Bronchial epithelial cell (primary cell): Measurements from ENCODE around the gene HIRA. TPM values are rescaled to one million over a fixed set of nuclear protein-coding genes. Genes with fewer than 3 reads are reported as not detected.
"Not testable (repeated sequence)": the region's sequence is repeated elsewhere in the genome, so short reads cannot be mapped to it uniquely, and the experiment has no call there.

Experiments used
- DNase-seq: peaks from one replicate; pipeline ENCODE4 v3.0.0-alpha.2; 2010; ENCODE audit warnings: low read depth
- FAIRE-seq: peaks from 2 replicates; lab custom pipeline; 2011; peaks lifted over from hg19 to GRCh38; lab: Jason Lieb, UNC
- H3K27me3 ChIP-seq: 2 replicates; pipeline ENCODE4 v1.5.1; 2011; ENCODE audit warnings: low read length; ENCODE audit not compliant: control insufficient read depth, insufficient read depth
- H3K36me3 ChIP-seq: 2 replicates; pipeline ENCODE4 v1.5.1; 2011; ENCODE audit warnings: low read length; ENCODE audit not compliant: control insufficient read depth, insufficient read depth
- H3K4me3 ChIP-seq: 2 replicates; pipeline ENCODE4 v1.5.1; 2011; ENCODE audit warnings: mild to moderate bottlenecking, low read depth, low read length, control low read depth
- total RNA-seq: library from RNA; depleted of rRNA; stranded (reverse); fragments of >200 nt; gene quantifications from 2 replicates; pipeline ENCODE4 v1.2.1, GENCODE V29; 2014
- TF ChIP-seq, protein P1 (sequence below): IDR thresholded peaks from 2 replicates; pipeline ENCODE4 v1.5.1; 2011; ENCODE audit warnings: mild to moderate bottlenecking, moderate library complexity, low read length, control low read depth, inconsistent platforms; ENCODE audit not compliant: insufficient read depth, severe bottlenecking

HIRA gene
- total RNA-seq, 1 donor from 2014 or later, result 22.4 TPM

DNA sequence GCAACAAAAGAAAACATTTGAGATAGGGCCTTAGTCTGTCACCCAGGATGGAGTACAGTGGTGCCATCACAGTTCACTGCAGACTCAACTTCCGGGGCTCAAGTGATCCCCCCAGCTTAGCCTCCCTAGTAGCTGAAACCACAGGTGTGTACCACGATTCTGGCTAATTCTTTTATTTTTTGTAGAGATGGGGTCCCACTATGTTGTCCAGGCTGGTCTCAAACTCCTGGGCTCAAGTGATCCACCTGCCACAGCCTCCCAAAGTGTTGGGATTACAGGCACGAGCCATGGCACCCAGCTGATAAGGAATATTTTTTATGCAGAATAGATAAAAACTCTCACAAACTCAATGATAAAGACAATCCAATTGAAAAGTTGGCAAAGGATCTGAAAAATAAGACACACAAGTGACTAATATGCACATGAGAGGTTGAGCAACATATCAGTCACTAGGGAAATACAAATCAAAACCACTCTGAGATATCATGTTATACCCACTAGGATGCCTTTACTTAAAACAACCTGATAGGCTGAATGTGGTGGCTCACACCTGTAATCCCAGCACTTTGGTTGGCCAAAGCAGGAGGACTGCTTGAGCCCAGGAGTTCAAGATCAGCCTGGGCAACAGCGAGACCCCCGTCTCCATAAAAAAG, 106.1 kb downstream of the HIRA start:
- peaks cover 1% of the 10 kb centered on the region for H3K36me3 ChIP-seq
- DNase-seq, result peak; percentile 84

DNA sequence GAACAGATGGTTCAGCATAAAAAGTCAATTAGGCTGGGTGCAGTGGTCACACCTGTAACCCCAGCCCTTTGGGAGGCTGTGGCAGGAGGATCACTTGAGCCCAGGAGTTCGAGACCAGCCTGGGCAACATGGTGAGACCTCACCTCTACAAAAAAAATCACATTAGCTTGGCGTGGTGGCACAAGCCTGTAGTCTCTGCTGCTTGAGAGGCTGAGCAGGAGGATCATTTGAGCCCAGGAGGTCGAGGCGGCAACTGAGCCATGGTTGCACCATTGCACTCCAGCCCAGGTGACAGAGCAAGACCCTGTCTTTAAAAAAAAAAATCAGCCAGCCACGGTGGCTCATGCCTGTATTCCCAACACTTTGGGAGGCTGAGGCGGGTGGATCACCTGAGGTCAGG, 108.1 kb downstream of the HIRA start:
- H3K27me3 ChIP-seq, H3K36me3 ChIP-seq, DNase-seq, FAIRE-seq, H3K4me3 ChIP-seq: not testable (repeated sequence)

More for the DNA sequence above, 106.1 kb downstream of the HIRA start:
- Histone ChIP-seq H3K4me3 (no peak overlapping the region), H3K27me3 (no peaks in the 10 kb centered on the region)
- TF ChIP-seq, protein P1, sequence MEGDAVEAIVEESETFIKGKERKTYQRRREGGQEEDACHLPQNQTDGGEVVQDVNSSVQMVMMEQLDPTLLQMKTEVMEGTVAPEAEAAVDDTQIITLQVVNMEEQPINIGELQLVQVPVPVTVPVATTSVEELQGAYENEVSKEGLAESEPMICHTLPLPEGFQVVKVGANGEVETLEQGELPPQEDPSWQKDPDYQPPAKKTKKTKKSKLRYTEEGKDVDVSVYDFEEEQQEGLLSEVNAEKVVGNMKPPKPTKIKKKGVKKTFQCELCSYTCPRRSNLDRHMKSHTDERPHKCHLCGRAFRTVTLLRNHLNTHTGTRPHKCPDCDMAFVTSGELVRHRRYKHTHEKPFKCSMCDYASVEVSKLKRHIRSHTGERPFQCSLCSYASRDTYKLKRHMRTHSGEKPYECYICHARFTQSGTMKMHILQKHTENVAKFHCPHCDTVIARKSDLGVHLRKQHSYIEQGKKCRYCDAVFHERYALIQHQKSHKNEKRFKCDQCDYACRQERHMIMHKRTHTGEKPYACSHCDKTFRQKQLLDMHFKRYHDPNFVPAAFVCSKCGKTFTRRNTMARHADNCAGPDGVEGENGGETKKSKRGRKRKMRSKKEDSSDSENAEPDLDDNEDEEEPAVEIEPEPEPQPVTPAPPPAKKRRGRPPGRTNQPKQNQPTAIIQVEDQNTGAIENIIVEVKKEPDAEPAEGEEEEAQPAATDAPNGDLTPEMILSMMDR, result no peak
- FAIRE-seq, result no peak

DNA sequence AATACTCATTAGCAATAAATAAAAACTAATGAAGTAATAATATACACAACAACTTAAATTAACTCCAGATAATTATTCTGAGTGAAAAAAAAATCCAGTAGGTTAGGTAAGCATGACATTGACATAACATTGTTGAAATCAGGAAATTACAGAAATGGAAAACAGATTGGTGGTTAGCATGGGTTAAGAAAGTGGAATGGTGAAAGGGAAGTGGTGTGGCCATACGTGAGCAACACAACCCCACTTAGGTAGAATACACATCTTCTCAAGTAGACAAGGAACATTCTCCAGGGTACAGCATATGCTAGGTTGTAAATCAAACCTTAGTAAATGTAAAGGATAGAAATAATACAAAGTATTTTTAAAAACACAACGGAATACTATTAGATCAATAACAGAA, 109.8 kb downstream of the HIRA start:
- FAIRE-seq (no peak), DNase-seq (no peak)
- Histone ChIP-seq H3K27me3 (no peaks in the 10 kb centered on the region), H3K36me3 (no peaks in the 10 kb centered on the region), H3K4me3 (no peak overlapping the region)
- TF ChIP-seq, protein P1, result no peak

DNA sequence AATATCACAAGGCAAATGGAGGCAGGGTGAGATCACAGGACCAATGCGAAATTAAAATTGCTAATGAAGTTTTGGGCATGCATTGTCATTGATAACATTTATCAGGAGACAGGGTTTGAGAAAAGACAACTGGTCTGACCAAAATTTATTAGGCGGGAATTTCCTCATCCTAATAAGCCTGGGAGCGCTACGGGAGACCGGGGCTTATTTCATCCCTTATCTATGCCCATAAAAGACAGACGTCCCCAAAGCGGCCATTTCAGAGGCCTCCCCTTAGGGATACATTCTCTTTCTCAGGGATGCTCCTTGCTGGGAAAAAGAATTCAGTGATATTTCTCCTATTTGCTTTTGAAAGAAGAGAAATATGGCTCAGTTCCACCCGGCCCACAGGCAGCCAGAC, 111.4 kb downstream of the HIRA start:
- H3K36me3 ChIP-seq, FAIRE-seq, H3K4me3 ChIP-seq, DNase-seq, H3K27me3 ChIP-seq: not testable (repeated sequence)

DNA sequence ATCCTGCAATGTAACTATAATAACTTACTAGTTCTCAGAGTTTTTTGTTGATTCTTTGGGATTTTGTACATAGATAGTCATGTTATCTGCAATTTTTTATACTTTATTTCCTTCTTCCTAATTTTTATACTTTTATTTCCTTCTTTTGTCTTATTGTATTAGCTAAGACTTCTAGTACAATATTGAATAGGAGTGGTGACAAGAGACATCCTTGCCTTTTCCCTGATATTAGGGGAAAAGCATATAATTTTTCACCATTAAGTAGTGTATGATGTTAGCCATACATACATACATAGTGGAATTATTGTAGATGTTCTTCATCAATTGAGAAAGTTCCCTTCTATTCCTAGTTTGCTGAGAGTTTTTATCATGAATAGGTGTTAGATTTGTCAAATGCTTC, 112.3 kb downstream of the HIRA start:
- H3K4me3 ChIP-seq, result no peak overlapping the region
- H3K27me3 ChIP-seq, result no peaks in the 10 kb centered on the region
- TF ChIP-seq, protein P1, result no peak
- no peaks in the 10 kb centered on the region for H3K36me3 ChIP-seq
- DNase-seq (no peak), FAIRE-seq (no peak)

DNA sequence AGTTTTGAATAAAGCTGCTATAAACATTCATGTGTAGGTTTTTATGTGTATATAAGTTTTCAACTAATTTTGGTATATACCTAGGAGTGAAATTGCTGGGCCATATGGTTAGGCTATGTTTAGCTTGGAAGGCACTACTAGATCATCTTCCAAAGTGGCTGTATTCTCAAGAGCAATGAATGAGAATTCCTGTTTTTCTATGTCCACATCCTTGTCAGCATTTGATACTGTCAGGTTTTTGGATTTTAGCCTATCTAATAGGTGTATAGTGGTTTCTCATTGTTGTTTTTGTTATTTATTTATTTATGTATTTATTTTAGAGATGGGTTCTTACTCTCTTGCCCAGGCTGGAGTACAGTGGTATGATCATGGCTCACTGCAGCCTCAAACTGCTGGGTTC, 113.7 kb downstream of the HIRA start:
- DNase-seq (no peak), FAIRE-seq (no peak)
- H3K27me3 ChIP-seq, result no peaks in the 10 kb centered on the region
- no peaks in the 10 kb centered on the region for H3K36me3 ChIP-seq
- H3K4me3 ChIP-seq, result no peak overlapping the region
- TF ChIP-seq, protein P1, result no peak

DNA sequence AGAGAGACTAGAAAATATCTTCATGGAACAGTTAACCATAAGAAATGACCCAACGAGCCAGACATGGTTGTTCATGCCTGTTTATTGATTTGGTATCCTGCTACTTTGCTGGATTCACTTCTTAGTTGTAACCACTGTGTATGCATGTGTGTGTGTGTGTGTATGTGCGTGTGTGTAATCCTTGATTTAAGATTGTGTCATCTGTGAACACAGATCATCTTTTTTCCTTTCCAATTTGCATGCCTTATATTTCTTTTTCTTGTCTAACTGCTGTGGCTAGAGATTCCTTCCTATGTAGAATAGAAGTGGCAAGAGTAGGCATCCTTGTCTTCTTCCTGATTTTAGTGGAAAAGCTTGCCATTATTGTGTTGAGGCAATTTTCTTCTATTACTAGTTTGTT, 123.7 kb downstream of the HIRA start:
- FAIRE-seq (no peak), DNase-seq (no peak)
- Histone ChIP-seq H3K27me3 (no peaks in the 10 kb centered on the region), H3K4me3 (no peak overlapping the region), H3K36me3 (no peaks in the 10 kb centered on the region)
- TF ChIP-seq, protein P1, result no peak

DNA sequence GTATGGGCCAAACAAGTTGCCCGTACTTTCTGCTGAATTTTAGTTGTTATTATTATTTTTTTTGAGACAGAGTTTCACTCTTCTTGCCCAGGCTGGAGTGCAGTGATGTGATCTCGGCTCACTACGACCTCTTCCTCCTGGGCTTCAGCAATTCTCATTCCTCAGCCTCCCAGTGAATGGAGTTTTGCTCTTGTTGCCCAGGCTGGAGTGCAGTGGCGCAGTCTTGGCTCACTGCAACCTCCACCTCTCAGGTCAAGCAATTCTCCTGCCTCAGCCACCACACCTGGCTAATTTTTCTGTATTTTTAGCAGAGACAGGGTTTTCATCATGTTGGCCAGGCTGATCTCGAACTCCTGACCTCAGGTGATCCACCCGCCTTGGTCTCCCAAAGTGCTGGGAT, 125.0 kb downstream of the HIRA start:
- not testable (repeated sequence) for DNase-seq, FAIRE-seq, H3K36me3 ChIP-seq, H3K27me3 ChIP-seq, H3K4me3 ChIP-seq
